ENCODE data around the gene CACYBP. TPM values are rescaled to one million over a fixed set of nuclear protein-coding genes. Genes with fewer than 3 reads are reported as not detected.

CACYBP gene
- total RNA-seq, 1 experiment from 2014 or later, result 202 TPM

DNA sequence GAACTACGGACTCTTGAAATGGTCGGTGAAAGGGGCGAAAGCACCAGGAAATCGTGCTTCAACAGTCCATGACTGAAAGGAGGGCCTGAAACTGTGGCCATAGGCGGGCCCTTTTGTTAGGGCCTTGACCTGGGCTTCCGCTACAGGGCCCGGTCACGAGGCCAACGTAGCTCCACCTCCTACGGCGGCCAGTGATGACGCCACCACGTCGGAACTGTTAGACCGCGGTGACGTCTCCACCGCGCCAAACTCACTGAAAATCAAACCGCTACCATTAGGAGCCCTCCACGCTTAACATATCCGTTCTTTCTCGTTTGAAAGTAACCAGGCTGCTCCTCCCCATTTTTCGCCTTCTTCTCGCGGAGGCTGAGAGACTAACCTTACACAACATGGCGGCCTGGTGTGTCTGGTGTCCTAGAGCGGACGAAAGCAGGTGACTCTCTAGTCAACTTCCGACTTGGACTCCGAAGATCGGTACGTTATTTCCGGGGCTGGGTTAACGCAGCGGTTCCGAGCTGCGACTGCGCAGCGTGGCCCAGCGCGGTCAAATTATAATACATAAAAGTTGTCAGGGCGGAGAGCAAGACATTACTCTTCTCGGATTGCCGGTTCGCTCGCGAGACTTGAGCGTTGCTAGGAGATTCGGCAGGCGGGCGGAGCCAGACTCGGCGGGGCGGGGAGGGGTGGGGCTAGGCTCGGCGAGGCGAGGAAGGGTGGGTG is 371 bp upstream of the CACYBP start:
- H2BK15ac ChIP-seq (ENCODE audit: low read depth, low read length), result no peak overlapping the region
- H3K14ac ChIP-seq (ENCODE audit: insufficient read depth, low read length), result peak overlapping the region; percentile 91
- peaks cover 2 to 8% (median 6%) of the 10 kb centered on the region in 3 experiments; a peak in 6 of 7 replicates for H3K36me3 Mint-ChIP-seq (ENCODE audit: insufficient read depth in 1 of 3, low read depth in 3 of 3)

More for the DNA sequence above, 371 bp upstream of the CACYBP start:
- H3K18ac ChIP-seq (ENCODE audit: insufficient read length, low read depth, low read length), result peak overlapping the region; percentile 91
- no peak overlapping the region for H3K4me3 Mint-ChIP-seq
- peak overlapping the region; percentile 42 for H2BK120ac ChIP-seq (ENCODE audit: low read depth, low read length, poor library complexity, severe bottlenecking)
- no peak overlapping the region for H4K91ac ChIP-seq (ENCODE audit: insufficient read length, low read depth, low read length)
- no CpG with 5 or more reads among the region's 58 CpGs for WGBS (ENCODE audit: extremely low coverage, insufficient read length, low lambda C conversion rate)
- no peak overlapping the region for H3K23ac ChIP-seq (ENCODE audit: insufficient read length, low read depth, low read length)
- peak overlapping the region; percentile 80 for H3K4me2 ChIP-seq (ENCODE audit: insufficient read depth, insufficient read length, low read length)
- H2AK5ac ChIP-seq (ENCODE audit: insufficient read length, low read length), result no peak overlapping the region
- peak overlapping the region; percentile 93 for H3K9ac ChIP-seq (ENCODE audit: extremely low read depth, insufficient read length, low read length)
- no peak overlapping the region for H4K8ac ChIP-seq (replicated peaks; ENCODE audit: insufficient read length, low read depth, low read length)
- H3K4ac ChIP-seq (ENCODE audit: low read depth, low read length), result no peak overlapping the region; the same call in 1 of the 2 replicates
- no peak overlapping the region for H3K27ac Mint-ChIP-seq
- H3K79me1 ChIP-seq (ENCODE audit: insufficient read depth, low read depth, low read length, poor library complexity, severe bottlenecking), result no peaks in the 10 kb centered on the region
- peak overlapping the region; percentile 71 for H3K56ac ChIP-seq (ENCODE audit: insufficient read length, low read depth, low read length)
- H3K9me3 Mint-ChIP-seq, result no peaks in the 10 kb centered on the region
- peaks cover 30 to 31% of the 10 kb centered on the region in 2 experiments for H3K4me1 Mint-ChIP-seq
- no peak for TF ChIP-seq CTCF (conservative IDR thresholded peaks at IDR 0.05)
- H3K79me2 ChIP-seq (ENCODE audit: insufficient read depth, low read length), result peaks cover 30% of the 10 kb centered on the region; the same call in 1 of the 2 replicates
- H3K4me1 ChIP-seq (ENCODE audit: insufficient read depth, low read length), result no peaks in the 10 kb centered on the region
- H3K9me3 ChIP-seq (ENCODE audit: control insufficient read depth, low read depth, low read length), result no peaks in the 10 kb centered on the region
- peak overlapping the region; percentile 89 for H3K27ac ChIP-seq (ENCODE audit: insufficient read length, low read depth, low read length)
- H3K27me3 Mint-ChIP-seq (ENCODE audit: low read depth), result no peaks in the 10 kb centered on the region
- H3K23me2 ChIP-seq (ENCODE audit: insufficient read length, low read depth, low read length, poor library complexity, severe bottlenecking), result peaks cover 5% of the 10 kb centered on the region
- H3K27me3 ChIP-seq (ENCODE audit: insufficient read depth, low read length), result no peaks in the 10 kb centered on the region
- DNase-seq, result peak; percentile 97
- peak overlapping the region; percentile 88 for H4K5ac ChIP-seq (ENCODE audit: insufficient read length, low read depth, low read length)
- no peaks in the 10 kb centered on the region for H4K20me1 ChIP-seq (ENCODE audit: control insufficient read depth, insufficient read depth, insufficient read length)
- peak overlapping the region; percentile 43 for H3T11ph ChIP-seq (ENCODE audit: low read length)
- H2BK20ac ChIP-seq (ENCODE audit: low read depth, low read length, poor library complexity, severe bottlenecking), result no peak overlapping the region
- no peak overlapping the region for H2AFZ ChIP-seq (ENCODE audit: low read length)
- no peak overlapping the region for H2BK12ac ChIP-seq (ENCODE audit: insufficient read length, low read depth, low read length)
- peak overlapping the region; percentile 80 for H2BK5ac ChIP-seq (ENCODE audit: insufficient read length, low read length)

All from H9 (cell line).